Uterus (tissue), 2 donors: Measurements from ENCODE around the gene SYNGR3.

Experiments
- CTCF ChIP-seq, 4 experiments: fragments of 200-600 bp in 2 of 4; fragments of 450-650 bp in 2 of 4; sonication (generic) in 2 of 4; IDR thresholded peaks; one replicate each; pipeline ENCODE4 v1.5.1; 2016 to 2019; ENCODE audit warnings: antibody characterized with exemption in 4 of 4, mild to moderate bottlenecking in 2 of 4, moderate library complexity in 1 of 4
- POLR2A ChIP-seq, 2 donors: fragments of 450-650 bp; IDR thresholded peaks; one replicate each; pipeline ENCODE4 v1.6.1; 2016; ENCODE audit warnings: antibody characterized with exemption in 2 of 2, mild to moderate bottlenecking in 1 of 2, moderate library complexity in 1 of 2

GRCh38 chr16:2023092-2024031, 33.6 kb downstream of the SYNGR3 start:
- TF ChIP-seq POLR2A (IDR thresholded peaks at IDR 0.05) (peak; percentile 53 to 62), CTCF (IDR thresholded peaks at IDR 0.05) (peak; percentile 99 to 100 (median 99))
